Measurements from ENCODE around the gene MOCS3.
A peak's percentile ranks its signal among the peaks of the same experiment; 100 is the strongest.

The MOCS3 gene

GRCh38 chr20:50958615-50959542 is at the start of gene MOCS3:
Gene MOCS3 (plus strand): TSS chr20:50958818. CDS start chr20:50958843, 25 bp downstream.
- peak; percentile 92 for DNase-seq (ENCODE audit: low spot score)

GRCh38 chr20:50909413-50909812 is 49.2 kb upstream of the MOCS3 start:
- DNase-seq (ENCODE audit: low spot score), result no peak

GRCh38 chr20:50911030-50911429 is 47.6 kb upstream of the MOCS3 start:
- DNase-seq (ENCODE audit: low spot score), result no peak

GRCh38 chr20:50911716-50912115 is 46.9 kb upstream of the MOCS3 start:
- no peak for DNase-seq (ENCODE audit: low spot score)

GRCh38 chr20:50913690-50914375 is 44.8 kb upstream of the MOCS3 start:
- peak; percentile 71 for DNase-seq (ENCODE audit: low spot score)

- no peak for DNase-seq (ENCODE audit: low spot score)
Observed at GRCh38 chr20:50915424-50915823, 43.2 kb upstream of the MOCS3 start.

- no peak for DNase-seq (ENCODE audit: low spot score)
Observed at GRCh38 chr20:50916257-50916656, 42.4 kb upstream of the MOCS3 start.

- no peak for DNase-seq (ENCODE audit: low spot score)
Observed at GRCh38 chr20:50916934-50917333, 41.7 kb upstream of the MOCS3 start.

GRCh38 chr20:50918403-50918802 is 40.2 kb upstream of the MOCS3 start:
- no peak for DNase-seq (ENCODE audit: low spot score)

GRCh38 chr20:50919567-50919966 is 39.1 kb upstream of the MOCS3 start:
- peak; percentile 41 for DNase-seq (ENCODE audit: low spot score)

GRCh38 chr20:50920997-50921396 is 37.6 kb upstream of the MOCS3 start:
- DNase-seq (ENCODE audit: low spot score), result no peak

- DNase-seq (ENCODE audit: low spot score), result no peak
Observed at GRCh38 chr20:50921803-50922501, 36.7 kb upstream of the MOCS3 start.

- DNase-seq (ENCODE audit: low spot score), result no peak
Observed at GRCh38 chr20:50924261-50924920, 34.2 kb upstream of the MOCS3 start.

- DNase-seq (ENCODE audit: low spot score), result no peak
Observed at GRCh38 chr20:50926530-50926929, 32.1 kb upstream of the MOCS3 start.

- DNase-seq (ENCODE audit: low spot score), result no peak
Observed at GRCh38 chr20:50928469-50928868, 30.1 kb upstream of the MOCS3 start.

GRCh38 chr20:50929299-50930138 is 29.1 kb upstream of the MOCS3 start:
- peak; percentile 95 for DNase-seq (ENCODE audit: low spot score)

GRCh38 chr20:50930139-50930975 is 28.3 kb upstream of the MOCS3 start:
- no peak for DNase-seq (ENCODE audit: low spot score)

- DNase-seq (ENCODE audit: low spot score), result no peak
Observed at GRCh38 chr20:50930976-50931305, 27.7 kb upstream of the MOCS3 start.

GRCh38 chr20:50931306-50932015 is 27.2 kb upstream of the MOCS3 start, which contains the start of gene ADNP:
Gene ADNP (minus strand): TSS chr20:50931437. CDS start chr20:50903996, 27,441 bp downstream.
- peak; percentile 87 for DNase-seq (ENCODE audit: low spot score)

All from kidney capillary endothelial cell (primary cell).